Dendritic cell treated with granulocyte-macrophage colony-stimulating factor and Interleukin-4, amounts not matched to agents 40 ng/mL and 50 ng/mL, for 4 days (primary cell): Measurements from ENCODE around the gene SCGB3A2.
"Not testable (repeated sequence)": the region's sequence is repeated elsewhere in the genome, so short reads cannot be mapped to it uniquely, and the experiment has no call there.

Source experiments
- H3K27ac Mint-ChIP-seq: one replicate; pipeline ENCODE4 v1.8.0; 2022; ENCODE audit warnings: mild to moderate bottlenecking, mixed read lengths
- H3K27me3 Mint-ChIP-seq: one replicate; pipeline ENCODE4 v1.8.0; 2022; ENCODE audit warnings: mild to moderate bottlenecking, mixed read lengths
- H3K36me3 Mint-ChIP-seq: one replicate; pipeline ENCODE4 v1.8.0; 2022; ENCODE audit warnings: low read depth, mixed read lengths
- H3K4me1 Mint-ChIP-seq: one replicate; pipeline ENCODE4 v1.8.0; 2022; ENCODE audit warnings: low read depth, mixed read lengths
- H3K4me3 Mint-ChIP-seq: one replicate; pipeline ENCODE4 v1.8.0; 2022; ENCODE audit warnings: mild to moderate bottlenecking, moderate library complexity, mixed read lengths
- H3K9me3 Mint-ChIP-seq: one replicate; pipeline ENCODE4 v1.8.0; 2022; ENCODE audit warnings: mixed read lengths
- intact Hi-C: fragments of 100-400 bp; cut with micrococcal nuclease; formaldehyde crosslinking; loops from one replicate; pipeline ENCODE4 v1.15.0; 2022

SCGB3A2 gene

GRCh38 chr5:147874118-147874875 is 4.2 kb upstream of the SCGB3A2 start:
- H3K4me3 Mint-ChIP-seq, H3K9me3 Mint-ChIP-seq, H3K27ac Mint-ChIP-seq, H3K27me3 Mint-ChIP-seq, intact Hi-C loops, H3K36me3 Mint-ChIP-seq: not testable (repeated sequence)
- H3K4me1 Mint-ChIP-seq = peaks cover 14% of the 10 kb centered on the region

- no peak overlapping the region for H3K27ac Mint-ChIP-seq
- H3K4me1 Mint-ChIP-seq = peaks cover 14% of the 10 kb centered on the region
- H3K27me3 Mint-ChIP-seq = no peaks in the 10 kb centered on the region
- peaks cover 7% of the 10 kb centered on the region for H3K9me3 Mint-ChIP-seq
- H3K36me3 Mint-ChIP-seq = no peaks in the 10 kb centered on the region
- H3K4me3 Mint-ChIP-seq = no peak overlapping the region
- intact Hi-C loops = no loop called here
Measured at GRCh38 chr5:147874910-147875367, 3.6 kb upstream of the SCGB3A2 start.

- no peaks in the 10 kb centered on the region for H3K36me3 Mint-ChIP-seq
- H3K4me3 Mint-ChIP-seq = no peak overlapping the region
- H3K9me3 Mint-ChIP-seq = peaks cover 2% of the 10 kb centered on the region
- intact Hi-C loops = no loop called here
- no peaks in the 10 kb centered on the region for H3K27me3 Mint-ChIP-seq
- no peak overlapping the region for H3K27ac Mint-ChIP-seq
- peaks cover 7% of the 10 kb centered on the region for H3K4me1 Mint-ChIP-seq
Measured at GRCh38 chr5:147876141-147876540, 2.4 kb upstream of the SCGB3A2 start.

DNA sequence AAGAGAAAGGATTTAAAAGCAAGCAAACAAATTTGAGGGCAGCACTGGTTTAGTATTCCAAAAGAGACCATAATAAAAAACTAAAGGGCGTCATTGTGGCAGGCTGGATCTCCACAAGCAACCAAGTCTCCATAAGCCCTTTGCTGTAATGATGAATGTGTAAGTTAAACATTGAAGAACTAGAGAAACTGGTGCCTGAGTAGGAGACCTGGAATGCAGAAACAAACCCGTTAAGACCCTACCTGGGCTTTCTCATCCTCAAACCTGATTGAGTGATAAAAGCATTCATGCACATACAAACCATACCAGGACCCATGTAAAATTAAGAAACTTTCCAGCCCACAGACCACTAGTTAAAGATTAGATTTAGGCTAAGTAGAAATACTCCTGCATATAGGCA is 1.9 kb upstream of the SCGB3A2 start:
- Mint-ChIP-seq H3K4me1 (peaks cover 2% of the 10 kb centered on the region), H3K27ac (no peak overlapping the region), H3K9me3 (no peaks in the 10 kb centered on the region), H3K36me3 (no peaks in the 10 kb centered on the region), H3K27me3 (no peaks in the 10 kb centered on the region), H3K4me3 (no peak overlapping the region)
- intact Hi-C loops = no loop called here

DNA sequence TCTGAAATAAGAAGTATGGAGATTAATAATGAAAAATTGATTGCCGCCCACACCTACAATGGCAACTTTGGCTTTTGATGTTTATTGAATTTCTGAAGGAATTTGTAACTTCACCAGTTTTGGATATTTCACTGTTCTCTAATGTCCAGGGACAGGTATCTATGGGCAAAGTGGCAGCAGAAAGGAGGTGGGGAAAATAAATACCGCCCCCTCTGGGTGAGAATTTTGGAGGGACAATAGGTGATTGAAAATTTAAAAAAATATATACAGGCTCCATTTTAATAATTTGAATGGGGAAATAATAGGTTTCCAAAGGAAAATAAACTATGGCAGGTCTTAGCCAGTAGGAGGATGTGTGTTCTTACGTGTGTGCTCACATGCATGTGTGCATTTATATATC is 1.3 kb downstream of the SCGB3A2 start:
- intact Hi-C loops = no loop called here
- H3K27ac Mint-ChIP-seq = no peak overlapping the region

DNA sequence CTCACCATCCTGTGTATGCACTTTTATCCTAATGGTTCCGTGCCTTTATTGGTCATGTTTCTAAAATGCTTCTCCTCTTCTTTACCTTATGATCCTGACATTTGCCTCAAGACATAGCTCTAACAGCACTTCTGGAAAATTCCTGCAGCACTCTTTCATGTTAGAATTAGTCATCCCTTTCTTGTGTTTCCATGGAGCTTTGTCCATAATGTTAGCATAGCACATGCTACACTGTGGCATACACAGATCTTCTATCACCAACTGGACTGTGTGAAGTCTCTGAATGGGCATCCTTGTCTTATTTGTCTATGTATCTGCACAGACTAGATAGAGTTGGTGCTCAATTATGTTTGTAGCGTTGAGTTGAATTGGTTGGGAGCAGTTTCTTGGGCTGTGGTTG is 2.0 kb downstream of the SCGB3A2 start:
- Mint-ChIP-seq H3K4me1 (no peaks in the 10 kb centered on the region), H3K36me3 (no peaks in the 10 kb centered on the region), H3K9me3 (no peaks in the 10 kb centered on the region)

More for the DNA sequence above, 1.3 kb downstream of the SCGB3A2 start:
- Mint-ChIP-seq H3K36me3 (no peaks in the 10 kb centered on the region), H3K27me3 (peaks cover 2% of the 10 kb centered on the region), H3K9me3 (no peaks in the 10 kb centered on the region), H3K4me3 (no peak overlapping the region), H3K4me1 (no peaks in the 10 kb centered on the region)

DNA sequence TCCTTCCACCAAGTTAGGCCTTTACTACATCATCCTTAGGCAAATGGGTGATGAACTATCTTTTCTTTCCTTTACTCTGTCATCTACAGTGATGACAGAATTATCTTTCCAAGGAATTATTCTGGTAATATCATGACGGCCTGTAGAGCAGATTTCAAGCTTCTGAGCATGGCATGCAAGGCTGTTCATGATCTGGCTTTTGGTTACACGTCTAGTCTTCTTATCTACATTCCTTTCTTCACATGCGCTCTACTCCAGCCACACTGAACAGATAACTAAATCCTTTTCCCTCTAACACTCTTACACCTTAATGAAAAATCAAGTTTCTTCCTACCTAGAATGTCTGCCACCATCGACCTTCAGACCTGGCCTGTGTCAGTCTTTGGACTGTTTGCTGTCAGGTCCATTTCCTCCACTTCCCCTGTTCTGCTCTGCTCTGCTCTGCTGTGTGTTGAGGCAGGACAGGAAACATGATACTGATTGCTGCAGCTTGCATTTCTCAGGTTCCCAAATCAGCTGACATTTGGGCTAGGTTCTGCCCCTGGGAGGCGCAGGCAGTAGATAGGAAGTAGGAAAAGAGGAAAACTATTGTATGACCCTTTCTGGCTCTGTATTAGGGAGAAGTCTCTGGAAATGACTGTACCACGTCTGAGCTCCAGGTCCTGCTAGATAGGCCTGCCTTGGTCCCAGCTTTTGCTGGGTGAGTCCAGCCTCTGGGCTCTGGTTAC is 4.2 kb downstream of the SCGB3A2 start:
- Mint-ChIP-seq H3K9me3 (no peaks in the 10 kb centered on the region), H3K36me3 (no peaks in the 10 kb centered on the region), H3K4me3 (no peak overlapping the region), H3K27ac (no peak overlapping the region), H3K27me3 (peaks cover 2% of the 10 kb centered on the region), H3K4me1 (no peaks in the 10 kb centered on the region)
- intact Hi-C loops = no loop called here

More for the DNA sequence above, 2.0 kb downstream of the SCGB3A2 start:
- Mint-ChIP-seq H3K4me3 (no peak overlapping the region), H3K27me3 (peaks cover 2% of the 10 kb centered on the region), H3K27ac (no peak overlapping the region)
- intact Hi-C loops = no loop called here

DNA sequence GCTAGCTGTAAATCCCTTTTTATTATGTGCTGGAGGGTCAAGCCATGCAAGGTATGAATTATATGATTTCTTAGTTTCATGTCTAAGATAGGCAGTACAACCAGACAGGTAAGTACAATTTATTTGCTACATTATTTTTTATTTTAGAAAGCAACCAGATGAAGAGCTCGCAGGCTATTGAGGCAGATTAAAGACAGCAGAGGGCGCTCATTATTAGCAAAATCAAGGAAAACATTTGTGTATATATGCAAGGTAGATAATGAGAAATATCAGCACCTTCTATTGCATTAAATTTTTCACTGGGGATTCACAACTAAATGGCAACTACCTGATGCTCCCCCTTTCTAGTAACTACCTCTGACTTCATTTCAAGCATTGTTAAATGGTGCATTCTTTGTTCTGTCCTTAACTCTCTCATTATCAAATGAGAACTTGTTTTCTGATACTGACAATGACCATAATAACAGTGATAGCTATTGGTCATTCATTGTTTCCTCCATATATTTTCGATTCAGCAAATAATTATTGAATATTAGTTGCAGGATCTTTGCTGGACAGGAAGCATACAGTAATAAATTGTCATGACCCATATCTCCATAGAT is 8.6 kb downstream of the SCGB3A2 start:
- peaks cover 2% of the 10 kb centered on the region for H3K27me3 Mint-ChIP-seq
- H3K36me3 Mint-ChIP-seq = no peaks in the 10 kb centered on the region
- H3K4me1 Mint-ChIP-seq = peaks cover 4% of the 10 kb centered on the region
- no peaks in the 10 kb centered on the region for H3K9me3 Mint-ChIP-seq
- no peak overlapping the region for H3K27ac Mint-ChIP-seq
- intact Hi-C loops = loop anchor here (1.0 kb wide), 1 partner anchor 48 kb away; no protein-coding TSS in a partner anchor
- no peak overlapping the region for H3K4me3 Mint-ChIP-seq

GRCh38 chr5:147887930-147888329 is 9.4 kb downstream of the SCGB3A2 start:
- Mint-ChIP-seq H3K9me3 (no peaks in the 10 kb centered on the region), H3K36me3 (no peaks in the 10 kb centered on the region), H3K4me3 (no peak overlapping the region), H3K27me3 (peaks cover 2% of the 10 kb centered on the region), H3K27ac (no peak overlapping the region), H3K4me1 (peaks cover 4% of the 10 kb centered on the region)
- intact Hi-C loops = loop anchor here (1.0 kb wide), 1 partner anchor 47 kb away; no protein-coding TSS in a partner anchor

GRCh38 chr5:147892696-147893296 is 14.3 kb downstream of the SCGB3A2 start:
- intact Hi-C loops = no loop called here
- Mint-ChIP-seq H3K4me3 (no peak overlapping the region), H3K9me3 (no peaks in the 10 kb centered on the region)

DNA sequence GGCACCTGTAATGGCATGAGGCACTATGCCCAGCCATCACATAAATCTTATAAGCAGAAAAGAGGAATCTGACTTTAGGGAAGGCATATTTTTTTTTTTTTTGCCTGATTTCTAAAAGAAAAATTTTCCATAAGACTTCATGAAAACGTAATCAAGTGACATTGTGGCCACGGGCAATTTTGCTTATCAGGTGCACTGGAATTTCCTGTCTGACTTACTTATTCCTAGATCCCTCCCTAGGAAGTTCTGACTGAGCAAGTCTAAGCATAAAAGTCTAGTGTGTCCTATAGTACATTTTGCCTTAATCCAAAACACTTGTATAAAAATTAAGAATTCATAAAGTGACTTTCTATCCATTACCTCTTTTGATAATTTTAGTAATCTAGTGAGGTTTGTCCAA is 15.3 kb downstream of the SCGB3A2 start:
- Mint-ChIP-seq H3K27me3 (no peaks in the 10 kb centered on the region), H3K9me3 (no peaks in the 10 kb centered on the region), H3K27ac (no peak overlapping the region), H3K36me3 (no peaks in the 10 kb centered on the region), H3K4me1 (no peaks in the 10 kb centered on the region), H3K4me3 (no peak overlapping the region)
- intact Hi-C loops = no loop called here

More at GRCh38 chr5:147892696-147893296, 14.3 kb downstream of the SCGB3A2 start:
- H3K27me3 Mint-ChIP-seq = no peaks in the 10 kb centered on the region
- no peak overlapping the region for H3K27ac Mint-ChIP-seq
- no peaks in the 10 kb centered on the region for H3K36me3 Mint-ChIP-seq
- peaks cover 4% of the 10 kb centered on the region for H3K4me1 Mint-ChIP-seq

DNA sequence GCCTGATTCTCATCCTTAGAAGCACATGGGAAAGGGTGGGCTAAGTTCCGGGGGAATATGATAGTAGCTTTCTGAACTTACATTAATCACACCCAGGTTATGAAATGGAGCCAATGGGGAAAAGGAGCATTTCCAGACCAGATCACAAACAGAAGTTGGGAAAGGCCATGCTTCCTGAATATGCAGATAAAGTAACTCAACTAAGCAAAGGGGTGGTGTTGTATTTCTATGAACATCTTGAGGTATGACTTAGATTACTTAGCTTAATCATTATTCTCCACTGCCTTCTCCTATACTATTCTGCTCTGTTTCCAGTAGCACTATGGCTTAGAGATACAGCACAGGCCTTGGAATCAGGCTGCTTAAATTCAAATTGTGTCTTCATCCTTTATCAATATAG is 17.4 kb downstream of the SCGB3A2 start:
- Mint-ChIP-seq H3K9me3 (no peaks in the 10 kb centered on the region), H3K4me3 (no peak overlapping the region), H3K27me3 (no peaks in the 10 kb centered on the region), H3K4me1 (no peaks in the 10 kb centered on the region), H3K27ac (no peak overlapping the region), H3K36me3 (no peaks in the 10 kb centered on the region)
- intact Hi-C loops = no loop called here

GRCh38 chr5:147898875-147899401 is 20.4 kb downstream of the SCGB3A2 start:
- no peaks in the 10 kb centered on the region for H3K4me1 Mint-ChIP-seq
- H3K9me3 Mint-ChIP-seq = no peaks in the 10 kb centered on the region
- no peak overlapping the region for H3K4me3 Mint-ChIP-seq
- H3K27me3 Mint-ChIP-seq = no peaks in the 10 kb centered on the region
- H3K27ac Mint-ChIP-seq = no peak overlapping the region
- no peaks in the 10 kb centered on the region for H3K36me3 Mint-ChIP-seq
- intact Hi-C loops = no loop called here
